Liver (tissue), 3 donors: Measurements from ENCODE around the gene NIBAN1.

ENCODE experiments used
- CTCF ChIP-seq: fragments of 150-350 bp; IDR thresholded peaks from 2 replicates; pipeline ENCODE4 v1.5.1; 2017; ENCODE audit warnings: improper control_type of control experiment, low read depth, low read length; ENCODE audit not compliant: missing input control
- EGR1 ChIP-seq, 2 donors: IDR thresholded peaks; 2 replicates each; pipeline ENCODE4 v1.6.1; 2016 to 2018; ENCODE audit warnings: antibody characterized with exemption in 2 of 2, low read depth in 2 of 2
- GABPA ChIP-seq, 2 donors: IDR thresholded peaks in 1 of 2; conservative IDR thresholded peaks in 1 of 2; 2 replicates each; pipeline ENCODE4 v1.6.1; 2016; ENCODE audit warnings: antibody characterized with exemption in 2 of 2, mild to moderate bottlenecking in 1 of 2, moderate library complexity in 1 of 2
- HNF4A ChIP-seq, 2 donors: conservative IDR thresholded peaks; 2 replicates each; pipeline ENCODE4 v1.6.1; 2016; ENCODE audit warnings: antibody characterized with exemption in 2 of 2, mild to moderate bottlenecking in 2 of 2
- JUND ChIP-seq, 2 donors: IDR thresholded peaks; 2 replicates each; pipeline ENCODE4 v1.6.1; 2016; ENCODE audit warnings: antibody characterized with exemption in 2 of 2
- NR2F2 ChIP-seq: IDR thresholded peaks from 2 replicates; pipeline ENCODE4 v1.6.1; 2016; ENCODE audit warnings: antibody characterized with exemption
- RAD21 ChIP-seq, 2 donors: IDR thresholded peaks; 2 replicates each; pipeline ENCODE4 v1.6.1; 2016; ENCODE audit warnings: antibody characterized with exemption in 2 of 2, mild to moderate bottlenecking in 2 of 2
- REST ChIP-seq: IDR thresholded peaks from 2 replicates; pipeline ENCODE4 v1.6.1; 2016; ENCODE audit warnings: antibody characterized with exemption, mild to moderate bottlenecking
- RXRA ChIP-seq, 2 donors: IDR thresholded peaks; 2 replicates each; pipeline ENCODE4 v1.6.1; 2017 to 2018; ENCODE audit warnings: antibody characterized with exemption in 2 of 2, mild to moderate bottlenecking in 1 of 2
- TAF1 ChIP-seq: conservative IDR thresholded peaks from 2 replicates; pipeline ENCODE4 v1.6.1; 2016; ENCODE audit warnings: antibody characterized with exemption, mild to moderate bottlenecking
- YY1 ChIP-seq: IDR thresholded peaks from 2 replicates; pipeline ENCODE4 v1.6.1; 2016; ENCODE audit warnings: antibody characterized with exemption, mild to moderate bottlenecking
- donor health status: healthy.
- donor health status: healthy.

- TF ChIP-seq CTCF (no peak), JUND (IDR thresholded peaks at IDR 0.05) (no peak), GABPA (IDR thresholded peaks at IDR 0.05 in 1 of 2, conservative IDR thresholded peaks at IDR 0.05 in 1 of 2) (no peak), YY1 (no peak), REST (no peak), RAD21 (IDR thresholded peaks at IDR 0.05) (no peak), TAF1 (no peak), RXRA (IDR thresholded peaks at IDR 0.05) (no peak), EGR1 (IDR thresholded peaks at IDR 0.05; ENCODE audit: low read depth in 2 of 2) (no peak), NR2F2 (no peak), HNF4A (conservative IDR thresholded peaks at IDR 0.05) (no peak)
These were observed 21.9 kb downstream of the NIBAN1 start for GRCh38 chr1:184952428-184952827.
